Measurements from ENCODE around the gene GNB2. TPM values are rescaled to one million over a fixed set of nuclear protein-coding genes. Genes with fewer than 3 reads are reported as not detected.

The GNB2 gene
- total and polyA plus RNA-seq, 2 of the 13 experiments (the other 11 are each of a cell fraction or from before 2014, with no cell fraction given), result 48.3 to 67.1 TPM

DNA sequence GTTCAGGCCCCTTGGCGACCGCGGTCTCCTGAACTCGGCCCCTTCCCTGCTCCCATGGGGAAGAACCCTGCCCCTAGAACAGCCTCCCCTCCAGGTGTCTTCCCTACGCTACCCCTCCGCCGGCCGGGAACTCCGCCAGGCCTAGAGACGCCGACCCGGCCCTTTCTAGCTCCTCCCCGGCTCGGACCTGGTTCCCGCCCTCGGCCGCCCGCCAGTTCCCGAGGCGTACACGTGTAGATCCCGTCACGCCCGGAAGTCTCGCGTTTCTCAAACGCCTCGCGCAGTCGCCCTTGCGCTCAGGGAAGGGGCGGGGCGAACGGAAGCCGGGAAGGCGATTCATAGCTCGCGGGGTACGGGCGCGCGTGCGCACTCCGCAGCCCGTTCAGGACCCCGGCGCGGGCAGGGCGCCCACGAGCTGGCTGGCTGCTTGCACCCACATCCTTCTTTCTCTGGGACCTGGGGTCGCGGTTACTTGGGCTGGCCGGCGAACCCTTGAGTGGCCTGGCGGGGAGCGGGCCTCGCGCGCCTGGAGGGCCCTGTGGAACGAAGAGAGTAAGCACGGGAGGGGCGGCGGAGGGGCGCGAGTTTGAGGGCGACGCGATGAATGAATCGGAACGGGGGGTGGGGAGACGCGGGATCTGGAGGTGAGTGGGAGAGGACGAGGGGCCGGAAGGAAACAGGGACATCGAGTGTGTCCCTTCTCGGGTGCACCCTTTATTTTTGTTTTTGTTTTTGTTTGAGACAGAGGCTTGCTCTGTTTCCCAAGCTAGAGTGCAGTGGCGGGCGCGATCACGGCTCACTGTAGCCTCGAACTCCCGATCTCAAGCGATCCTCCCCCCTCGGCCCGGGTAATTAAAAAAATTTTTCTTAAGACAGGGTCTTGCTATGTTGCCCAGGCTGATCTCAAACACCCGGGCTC lies 32.5 kb downstream of the GNB2 start, which contains the start of gene POP7 (continued):
- TF ChIP-seq, protein P1, sequence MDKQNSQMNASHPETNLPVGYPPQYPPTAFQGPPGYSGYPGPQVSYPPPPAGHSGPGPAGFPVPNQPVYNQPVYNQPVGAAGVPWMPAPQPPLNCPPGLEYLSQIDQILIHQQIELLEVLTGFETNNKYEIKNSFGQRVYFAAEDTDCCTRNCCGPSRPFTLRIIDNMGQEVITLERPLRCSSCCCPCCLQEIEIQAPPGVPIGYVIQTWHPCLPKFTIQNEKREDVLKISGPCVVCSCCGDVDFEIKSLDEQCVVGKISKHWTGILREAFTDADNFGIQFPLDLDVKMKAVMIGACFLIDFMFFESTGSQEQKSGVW (CRISPR knock-in tag; IDR thresholded peaks at IDR 0.05; ENCODE audit: borderline replicate concordance), result no peak
- TF ChIP-seq, protein P2, sequence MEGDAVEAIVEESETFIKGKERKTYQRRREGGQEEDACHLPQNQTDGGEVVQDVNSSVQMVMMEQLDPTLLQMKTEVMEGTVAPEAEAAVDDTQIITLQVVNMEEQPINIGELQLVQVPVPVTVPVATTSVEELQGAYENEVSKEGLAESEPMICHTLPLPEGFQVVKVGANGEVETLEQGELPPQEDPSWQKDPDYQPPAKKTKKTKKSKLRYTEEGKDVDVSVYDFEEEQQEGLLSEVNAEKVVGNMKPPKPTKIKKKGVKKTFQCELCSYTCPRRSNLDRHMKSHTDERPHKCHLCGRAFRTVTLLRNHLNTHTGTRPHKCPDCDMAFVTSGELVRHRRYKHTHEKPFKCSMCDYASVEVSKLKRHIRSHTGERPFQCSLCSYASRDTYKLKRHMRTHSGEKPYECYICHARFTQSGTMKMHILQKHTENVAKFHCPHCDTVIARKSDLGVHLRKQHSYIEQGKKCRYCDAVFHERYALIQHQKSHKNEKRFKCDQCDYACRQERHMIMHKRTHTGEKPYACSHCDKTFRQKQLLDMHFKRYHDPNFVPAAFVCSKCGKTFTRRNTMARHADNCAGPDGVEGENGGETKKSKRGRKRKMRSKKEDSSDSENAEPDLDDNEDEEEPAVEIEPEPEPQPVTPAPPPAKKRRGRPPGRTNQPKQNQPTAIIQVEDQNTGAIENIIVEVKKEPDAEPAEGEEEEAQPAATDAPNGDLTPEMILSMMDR (CRISPR knock-in tag; IDR thresholded peaks at IDR 0.05), result no peak
- TF ChIP-seq NFKBIZ (CRISPR knock-in tag; IDR thresholded peaks at IDR 0.05) (peak; percentile 43), DNMT3B (CRISPR knock-in tag; conservative IDR thresholded peaks at IDR 0.05) (no peak; the same call in 1 of the 2 replicates), PPARG (CRISPR knock-in tag; conservative IDR thresholded peaks at IDR 0.05) (peak; percentile 55; the same call in 1 of the 2 replicates), EZH2 (conservative IDR thresholded peaks at IDR 0.05; ENCODE audit: low read depth, low read length) (no peak), CREB1 (IDR thresholded peaks at IDR 0.05) (peak; percentile 88), CREB1 (CRISPR knock-in tag; IDR thresholded peaks at IDR 0.05) (peak; percentile 90), PHF20 (CRISPR knock-in tag; IDR thresholded peaks at IDR 0.05) (peak; percentile 86), ZMYM4 (CRISPR knock-in tag; IDR thresholded peaks at IDR 0.05) (peak; percentile 80), ZNF282 (IDR thresholded peaks at IDR 0.05; ENCODE audit: partially characterized antibody) (no peak), ZKSCAN8 (CRISPR knock-in tag; IDR thresholded peaks at IDR 0.05; ENCODE audit: borderline replicate concordance) (no peak), ZIK1 (CRISPR knock-in tag; IDR thresholded peaks at IDR 0.05; ENCODE audit: borderline replicate concordance, low read depth) (no peak; the same call in none of the 2 replicates)
- TF ChIP-seq, protein P3, sequence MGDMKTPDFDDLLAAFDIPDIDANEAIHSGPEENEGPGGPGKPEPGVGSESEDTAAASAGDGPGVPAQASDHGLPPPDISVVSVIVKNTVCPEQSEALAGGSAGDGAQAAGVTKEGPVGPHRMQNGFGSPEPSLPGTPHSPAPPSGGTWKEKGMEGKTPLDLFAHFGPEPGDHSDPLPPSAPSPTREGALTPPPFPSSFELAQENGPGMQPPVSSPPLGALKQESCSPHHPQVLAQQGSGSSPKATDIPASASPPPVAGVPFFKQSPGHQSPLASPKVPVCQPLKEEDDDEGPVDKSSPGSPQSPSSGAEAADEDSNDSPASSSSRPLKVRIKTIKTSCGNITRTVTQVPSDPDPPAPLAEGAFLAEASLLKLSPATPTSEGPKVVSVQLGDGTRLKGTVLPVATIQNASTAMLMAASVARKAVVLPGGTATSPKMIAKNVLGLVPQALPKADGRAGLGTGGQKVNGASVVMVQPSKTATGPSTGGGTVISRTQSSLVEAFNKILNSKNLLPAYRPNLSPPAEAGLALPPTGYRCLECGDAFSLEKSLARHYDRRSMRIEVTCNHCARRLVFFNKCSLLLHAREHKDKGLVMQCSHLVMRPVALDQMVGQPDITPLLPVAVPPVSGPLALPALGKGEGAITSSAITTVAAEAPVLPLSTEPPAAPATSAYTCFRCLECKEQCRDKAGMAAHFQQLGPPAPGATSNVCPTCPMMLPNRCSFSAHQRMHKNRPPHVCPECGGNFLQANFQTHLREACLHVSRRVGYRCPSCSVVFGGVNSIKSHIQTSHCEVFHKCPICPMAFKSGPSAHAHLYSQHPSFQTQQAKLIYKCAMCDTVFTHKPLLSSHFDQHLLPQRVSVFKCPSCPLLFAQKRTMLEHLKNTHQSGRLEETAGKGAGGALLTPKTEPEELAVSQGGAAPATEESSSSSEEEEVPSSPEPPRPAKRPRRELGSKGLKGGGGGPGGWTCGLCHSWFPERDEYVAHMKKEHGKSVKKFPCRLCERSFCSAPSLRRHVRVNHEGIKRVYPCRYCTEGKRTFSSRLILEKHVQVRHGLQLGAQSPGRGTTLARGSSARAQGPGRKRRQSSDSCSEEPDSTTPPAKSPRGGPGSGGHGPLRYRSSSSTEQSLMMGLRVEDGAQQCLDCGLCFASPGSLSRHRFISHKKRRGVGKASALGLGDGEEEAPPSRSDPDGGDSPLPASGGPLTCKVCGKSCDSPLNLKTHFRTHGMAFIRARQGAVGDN (CRISPR knock-in tag; IDR thresholded peaks at IDR 0.05), result peak; percentile 96
- TF ChIP-seq, protein P4, sequence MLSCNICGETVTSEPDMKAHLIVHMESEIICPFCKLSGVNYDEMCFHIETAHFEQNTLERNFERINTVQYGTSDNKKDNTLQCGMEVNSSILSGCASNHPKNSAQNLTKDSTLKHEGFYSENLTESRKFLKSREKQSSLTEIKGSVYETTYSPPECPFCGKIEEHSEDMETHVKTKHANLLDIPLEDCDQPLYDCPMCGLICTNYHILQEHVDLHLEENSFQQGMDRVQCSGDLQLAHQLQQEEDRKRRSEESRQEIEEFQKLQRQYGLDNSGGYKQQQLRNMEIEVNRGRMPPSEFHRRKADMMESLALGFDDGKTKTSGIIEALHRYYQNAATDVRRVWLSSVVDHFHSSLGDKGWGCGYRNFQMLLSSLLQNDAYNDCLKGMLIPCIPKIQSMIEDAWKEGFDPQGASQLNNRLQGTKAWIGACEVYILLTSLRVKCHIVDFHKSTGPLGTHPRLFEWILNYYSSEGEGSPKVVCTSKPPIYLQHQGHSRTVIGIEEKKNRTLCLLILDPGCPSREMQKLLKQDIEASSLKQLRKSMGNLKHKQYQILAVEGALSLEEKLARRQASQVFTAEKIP (CRISPR knock-in tag; IDR thresholded peaks at IDR 0.05; ENCODE audit: borderline replicate concordance), result no peak
- TF ChIP-seq, protein P5, sequence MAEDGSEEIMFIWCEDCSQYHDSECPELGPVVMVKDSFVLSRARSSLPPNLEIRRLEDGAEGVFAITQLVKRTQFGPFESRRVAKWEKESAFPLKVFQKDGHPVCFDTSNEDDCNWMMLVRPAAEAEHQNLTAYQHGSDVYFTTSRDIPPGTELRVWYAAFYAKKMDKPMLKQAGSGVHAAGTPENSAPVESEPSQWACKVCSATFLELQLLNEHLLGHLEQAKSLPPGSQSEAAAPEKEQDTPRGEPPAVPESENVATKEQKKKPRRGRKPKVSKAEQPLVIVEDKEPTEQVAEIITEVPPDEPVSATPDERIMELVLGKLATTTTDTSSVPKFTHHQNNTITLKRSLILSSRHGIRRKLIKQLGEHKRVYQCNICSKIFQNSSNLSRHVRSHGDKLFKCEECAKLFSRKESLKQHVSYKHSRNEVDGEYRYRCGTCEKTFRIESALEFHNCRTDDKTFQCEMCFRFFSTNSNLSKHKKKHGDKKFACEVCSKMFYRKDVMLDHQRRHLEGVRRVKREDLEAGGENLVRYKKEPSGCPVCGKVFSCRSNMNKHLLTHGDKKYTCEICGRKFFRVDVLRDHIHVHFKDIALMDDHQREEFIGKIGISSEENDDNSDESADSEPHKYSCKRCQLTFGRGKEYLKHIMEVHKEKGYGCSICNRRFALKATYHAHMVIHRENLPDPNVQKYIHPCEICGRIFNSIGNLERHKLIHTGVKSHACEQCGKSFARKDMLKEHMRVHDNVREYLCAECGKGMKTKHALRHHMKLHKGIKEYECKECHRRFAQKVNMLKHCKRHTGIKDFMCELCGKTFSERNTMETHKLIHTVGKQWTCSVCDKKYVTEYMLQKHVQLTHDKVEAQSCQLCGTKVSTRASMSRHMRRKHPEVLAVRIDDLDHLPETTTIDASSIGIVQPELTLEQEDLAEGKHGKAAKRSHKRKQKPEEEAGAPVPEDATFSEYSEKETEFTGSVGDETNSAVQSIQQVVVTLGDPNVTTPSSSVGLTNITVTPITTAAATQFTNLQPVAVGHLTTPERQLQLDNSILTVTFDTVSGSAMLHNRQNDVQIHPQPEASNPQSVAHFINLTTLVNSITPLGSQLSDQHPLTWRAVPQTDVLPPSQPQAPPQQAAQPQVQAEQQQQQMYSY (CRISPR knock-in tag; IDR thresholded peaks at IDR 0.05), result no peak
